Mesothelial cell of epicardium (in vitro differentiated cells): ENCODE measurements around the gene DAAM2. TPM values are rescaled to one million over a fixed set of nuclear protein-coding genes. Genes with fewer than 3 reads are reported as not detected.

Source experiments
- DNase-seq, 2 experiments: peaks; one replicate each; pipeline ENCODE4 v3.0.0; 2021; ENCODE audit warnings: low spot score in 2 of 2; ENCODE audit not compliant: unreplicated experiment in 2 of 2
- H3K27ac Mint-ChIP-seq: 2 replicates; pipeline ENCODE4 v1.8.0; 2021; ENCODE audit warnings: mixed read lengths
- H3K27me3 Mint-ChIP-seq: 2 replicates; pipeline ENCODE4 v1.8.0; 2021; ENCODE audit warnings: low read depth, mixed read lengths
- H3K36me3 Mint-ChIP-seq: 2 replicates; pipeline ENCODE4 v1.8.0; 2021; ENCODE audit warnings: mixed read lengths
- H3K4me1 Mint-ChIP-seq: 2 replicates; pipeline ENCODE4 v1.8.0; 2021; ENCODE audit warnings: mixed read lengths
- H3K4me3 Mint-ChIP-seq: 2 replicates; pipeline ENCODE4 v1.8.0; 2021; ENCODE audit warnings: mild to moderate bottlenecking, moderate library complexity, mixed read lengths
- H3K9me3 Mint-ChIP-seq: 2 replicates; pipeline ENCODE4 v1.8.0; 2021; ENCODE audit warnings: mixed read lengths
- total RNA-seq: library from RNA; stranded (reverse); gene quantifications from 3 replicates; pipeline ENCODE4 v1.2.1, GENCODE V29; 2021
- TF ChIP-seq, protein P1 (sequence below): fragments of 200-600 bp; sonication (generic); IDR thresholded peaks from one replicate; pipeline ENCODE4 v1.5.0; 2021; ENCODE audit warnings: antibody characterized with exemption; ENCODE audit not compliant: unreplicated experiment

The DAAM2 gene
- total RNA-seq, 1 donor from 2014 or later, result 13.7 TPM

GRCh38 chr6:39852324-39852723, 60.1 kb downstream of the DAAM2 start:
- peaks cover 9% of the 10 kb centered on the region for H3K27me3 Mint-ChIP-seq
- DNase-seq, result no peak
- H3K4me1 Mint-ChIP-seq, result peaks cover 11% of the 10 kb centered on the region
- TF ChIP-seq, protein P1, sequence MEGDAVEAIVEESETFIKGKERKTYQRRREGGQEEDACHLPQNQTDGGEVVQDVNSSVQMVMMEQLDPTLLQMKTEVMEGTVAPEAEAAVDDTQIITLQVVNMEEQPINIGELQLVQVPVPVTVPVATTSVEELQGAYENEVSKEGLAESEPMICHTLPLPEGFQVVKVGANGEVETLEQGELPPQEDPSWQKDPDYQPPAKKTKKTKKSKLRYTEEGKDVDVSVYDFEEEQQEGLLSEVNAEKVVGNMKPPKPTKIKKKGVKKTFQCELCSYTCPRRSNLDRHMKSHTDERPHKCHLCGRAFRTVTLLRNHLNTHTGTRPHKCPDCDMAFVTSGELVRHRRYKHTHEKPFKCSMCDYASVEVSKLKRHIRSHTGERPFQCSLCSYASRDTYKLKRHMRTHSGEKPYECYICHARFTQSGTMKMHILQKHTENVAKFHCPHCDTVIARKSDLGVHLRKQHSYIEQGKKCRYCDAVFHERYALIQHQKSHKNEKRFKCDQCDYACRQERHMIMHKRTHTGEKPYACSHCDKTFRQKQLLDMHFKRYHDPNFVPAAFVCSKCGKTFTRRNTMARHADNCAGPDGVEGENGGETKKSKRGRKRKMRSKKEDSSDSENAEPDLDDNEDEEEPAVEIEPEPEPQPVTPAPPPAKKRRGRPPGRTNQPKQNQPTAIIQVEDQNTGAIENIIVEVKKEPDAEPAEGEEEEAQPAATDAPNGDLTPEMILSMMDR, result no peak
- H3K9me3 Mint-ChIP-seq, result no peaks in the 10 kb centered on the region
- H3K4me3 Mint-ChIP-seq, result no peak overlapping the region
- no peak overlapping the region for H3K27ac Mint-ChIP-seq
- peaks cover 2% of the 10 kb centered on the region for H3K36me3 Mint-ChIP-seq

DNA sequence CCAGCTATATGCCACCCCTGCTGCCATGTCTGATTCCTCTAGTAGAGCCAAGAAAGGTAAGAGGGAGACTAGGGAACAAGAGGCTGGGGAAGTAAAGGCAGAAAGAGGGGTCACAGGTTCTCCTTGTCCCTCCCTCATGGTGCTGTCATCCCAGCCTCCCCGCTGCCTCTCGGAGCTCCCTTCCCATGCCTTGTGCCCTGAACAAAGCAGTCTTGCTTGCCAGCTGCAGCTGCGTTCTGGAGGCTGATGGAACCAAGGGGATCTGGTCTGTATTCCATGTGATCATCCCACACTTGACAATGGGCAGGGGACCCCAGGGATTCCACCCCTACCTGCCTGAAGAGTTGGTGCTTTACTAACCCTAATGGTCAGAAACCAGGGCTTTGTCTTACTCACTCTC, 61.4 kb downstream of the DAAM2 start:
- Mint-ChIP-seq H3K9me3 (no peaks in the 10 kb centered on the region), H3K4me3 (no peak overlapping the region), H3K36me3 (peaks cover 2% of the 10 kb centered on the region), H3K4me1 (peaks cover 11% of the 10 kb centered on the region), H3K27me3 (peaks cover 9% of the 10 kb centered on the region), H3K27ac (no peak overlapping the region)
- DNase-seq, result no peak
- TF ChIP-seq, protein P1, result no peak

GRCh38 chr6:39855356-39855995, 63.3 kb downstream of the DAAM2 start:
- DNase-seq, result no peak
- Mint-ChIP-seq H3K4me1 (peaks cover 6% of the 10 kb centered on the region), H3K27ac (no peak overlapping the region), H3K9me3 (no peaks in the 10 kb centered on the region), H3K36me3 (peaks cover 2% of the 10 kb centered on the region), H3K27me3 (peaks cover 9% of the 10 kb centered on the region), H3K4me3 (no peak overlapping the region)
- TF ChIP-seq, protein P1, result no peak

GRCh38 chr6:39859025-39859424, 66.8 kb downstream of the DAAM2 start:
- TF ChIP-seq, protein P1, result no peak
- H3K27ac Mint-ChIP-seq, result no peak overlapping the region
- H3K4me3 Mint-ChIP-seq, result no peak overlapping the region
- H3K27me3 Mint-ChIP-seq, result peaks cover 4% of the 10 kb centered on the region
- H3K36me3 Mint-ChIP-seq, result peaks cover 7% of the 10 kb centered on the region
- no peaks in the 10 kb centered on the region for H3K4me1 Mint-ChIP-seq
- H3K9me3 Mint-ChIP-seq, result no peaks in the 10 kb centered on the region
- no peak for DNase-seq

GRCh38 chr6:39861663-39862062, 69.5 kb downstream of the DAAM2 start:
- Mint-ChIP-seq H3K9me3 (no peaks in the 10 kb centered on the region), H3K27me3 (no peaks in the 10 kb centered on the region), H3K4me1 (no peaks in the 10 kb centered on the region), H3K4me3 (no peak overlapping the region), H3K36me3 (peaks cover 6% of the 10 kb centered on the region), H3K27ac (no peak overlapping the region)
- DNase-seq, result no peak
- TF ChIP-seq, protein P1, result no peak
